Measurements from ENCODE around the gene MAP3K5.
"Not testable (repeated sequence)": the region's sequence is repeated elsewhere in the genome, so short reads cannot be mapped to it uniquely, and the experiment has no call there.

Gene MAP3K5

DNA sequence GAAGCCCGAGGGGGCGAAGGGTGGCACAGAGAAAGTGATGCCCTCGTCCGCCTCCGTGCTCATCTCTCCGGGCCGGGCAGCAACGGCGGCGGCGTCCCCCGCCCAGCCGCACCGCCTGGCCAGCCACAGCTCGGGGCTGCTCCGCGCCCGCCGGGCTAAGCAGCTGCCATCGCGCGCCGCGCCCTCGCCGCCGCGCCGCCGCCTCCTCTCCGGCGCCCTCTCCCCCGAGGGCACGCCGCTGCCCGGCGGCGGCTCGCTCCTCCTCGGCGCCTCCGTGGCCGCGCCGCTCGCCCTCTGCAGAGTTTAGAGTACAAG, 225 bp downstream of the MAP3K5 start:
- no peak for DNase-seq

DNA sequence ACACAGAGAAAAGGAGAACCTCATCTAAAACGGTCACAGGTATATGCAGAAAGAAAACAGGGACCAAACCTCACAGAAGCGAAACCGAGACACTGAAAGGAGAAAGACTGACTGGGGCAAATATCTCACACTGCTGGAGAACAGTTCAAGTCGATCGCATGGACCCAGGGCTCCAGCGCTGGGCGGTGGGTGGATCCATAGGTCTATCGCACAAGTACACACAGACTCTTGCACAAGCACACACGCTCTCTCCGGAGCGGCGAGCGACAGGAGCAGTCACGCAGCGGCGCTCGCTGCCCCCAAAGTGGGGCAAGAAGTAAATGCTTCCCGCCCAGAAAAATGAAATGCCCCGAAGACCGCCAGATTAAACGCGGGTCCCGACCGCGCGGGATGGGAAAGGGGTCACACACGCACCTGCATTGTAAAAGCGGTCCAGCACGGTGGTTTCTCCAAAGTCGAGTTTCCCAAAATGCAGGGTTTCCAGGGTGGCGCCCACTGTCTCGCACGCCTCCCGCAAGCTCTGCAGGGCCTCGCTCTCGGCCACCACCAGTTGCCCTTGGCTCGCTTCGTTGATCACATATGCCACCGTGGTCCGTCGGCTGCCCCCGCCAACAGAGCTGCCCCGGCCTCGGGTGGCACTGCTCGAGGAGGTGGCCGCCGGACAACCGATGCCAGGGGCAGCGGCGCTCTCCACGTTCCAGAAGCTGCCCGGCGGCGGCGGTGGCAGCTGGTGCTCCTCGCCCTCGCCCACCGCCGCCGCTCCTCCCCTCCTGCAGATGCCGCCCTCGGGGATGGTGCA, 782 bp downstream of the MAP3K5 start:
- DNase-seq = no peak

DNA sequence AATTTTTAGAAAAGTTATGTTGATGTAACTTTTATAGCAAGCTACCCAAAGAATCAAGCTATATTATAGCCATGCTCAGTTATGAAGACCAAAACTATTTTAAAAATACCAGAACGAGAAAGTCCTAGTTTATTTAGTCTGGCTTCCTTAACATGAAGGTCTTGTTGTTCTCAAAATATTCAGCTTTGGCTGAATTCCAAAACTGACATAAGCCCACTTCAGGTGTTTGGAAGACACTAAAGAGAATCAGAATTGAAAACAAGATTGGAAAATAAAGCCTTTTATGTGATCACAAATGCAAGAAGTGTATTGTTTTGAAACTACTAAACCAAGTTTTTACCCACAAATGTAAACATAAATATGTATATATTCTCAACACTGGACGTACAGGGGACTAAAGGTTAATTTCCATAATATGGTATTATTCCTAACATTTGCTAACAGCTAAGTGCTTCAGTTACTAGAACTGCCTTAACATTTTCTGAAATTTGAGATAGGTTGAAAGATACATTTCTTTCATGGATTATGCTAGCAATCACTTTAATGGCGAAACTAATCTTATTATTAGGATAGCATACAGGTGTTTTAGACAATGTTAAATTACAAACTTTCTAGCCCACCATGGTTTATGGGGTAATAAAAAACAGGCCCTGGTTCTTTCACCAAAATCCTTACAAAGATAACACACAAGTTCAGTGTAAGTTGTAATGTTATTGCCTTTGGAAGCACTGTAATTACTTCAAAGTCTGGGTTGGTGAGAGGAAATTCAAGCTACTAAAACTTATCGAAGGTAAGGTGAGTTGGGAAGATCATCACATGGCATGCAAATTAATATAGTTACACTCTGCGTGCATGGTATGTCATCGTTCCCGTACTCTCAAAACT, 1.6 kb downstream of the MAP3K5 start:
- DNase-seq = no peak

DNA sequence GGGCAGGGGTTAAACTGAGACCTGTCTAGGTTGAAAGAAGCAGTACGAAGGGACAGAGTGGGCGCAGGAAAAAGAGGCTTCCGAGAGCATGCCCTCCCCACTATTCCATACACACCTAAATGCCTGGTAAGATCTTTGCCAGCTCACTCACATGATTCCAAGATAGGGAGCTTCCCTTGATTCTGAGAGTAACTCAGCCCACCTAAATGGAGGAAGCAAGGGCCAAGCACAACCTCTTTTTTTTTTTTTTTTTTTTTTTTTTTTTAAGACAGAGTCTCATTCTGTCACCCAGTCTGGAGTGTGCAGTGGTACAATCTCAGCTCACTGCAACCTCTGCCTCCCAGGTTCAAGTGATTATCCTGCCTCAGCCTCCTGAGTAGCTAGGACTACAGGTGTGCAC, 2.8 kb downstream of the MAP3K5 start:
- DNase-seq = not testable (repeated sequence)

DNA sequence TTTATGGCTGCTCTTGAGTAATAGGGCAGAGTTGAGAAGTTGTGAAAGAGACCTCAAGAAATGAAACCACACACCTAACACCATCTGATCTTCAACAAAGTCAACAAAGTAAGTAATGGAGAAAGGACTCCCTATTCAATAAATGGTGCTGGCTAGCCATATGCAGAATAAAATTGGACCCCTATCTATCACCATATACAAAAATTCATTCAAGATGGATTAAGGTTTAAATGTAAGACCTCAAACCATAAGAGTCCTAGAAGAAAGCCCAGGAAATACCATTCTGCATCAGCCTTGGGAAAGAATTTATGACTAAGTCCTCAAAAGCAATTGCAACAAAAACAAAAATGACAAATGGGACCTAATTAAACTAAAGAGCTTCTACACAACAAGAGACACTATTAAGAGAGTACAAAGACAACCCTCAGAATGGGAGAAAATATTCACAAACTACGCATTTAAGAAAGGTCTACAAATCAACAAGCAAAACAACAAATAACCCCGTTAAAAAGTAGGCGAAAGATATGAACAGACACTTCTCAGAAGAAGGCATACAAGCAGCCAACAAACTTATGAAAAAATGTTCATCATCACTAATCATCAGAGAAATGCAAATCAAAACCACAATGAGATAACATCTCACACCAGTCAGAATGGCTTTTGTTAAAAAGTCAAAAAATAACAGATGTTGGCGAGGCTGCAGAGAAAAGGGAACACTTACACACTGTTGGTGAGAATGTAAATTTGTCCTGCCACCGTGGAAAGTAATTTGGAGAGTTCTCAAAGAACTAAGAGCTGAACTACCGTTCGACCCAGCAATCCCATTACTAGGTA, 4.0 kb downstream of the MAP3K5 start:
- DNase-seq = no peak

DNA sequence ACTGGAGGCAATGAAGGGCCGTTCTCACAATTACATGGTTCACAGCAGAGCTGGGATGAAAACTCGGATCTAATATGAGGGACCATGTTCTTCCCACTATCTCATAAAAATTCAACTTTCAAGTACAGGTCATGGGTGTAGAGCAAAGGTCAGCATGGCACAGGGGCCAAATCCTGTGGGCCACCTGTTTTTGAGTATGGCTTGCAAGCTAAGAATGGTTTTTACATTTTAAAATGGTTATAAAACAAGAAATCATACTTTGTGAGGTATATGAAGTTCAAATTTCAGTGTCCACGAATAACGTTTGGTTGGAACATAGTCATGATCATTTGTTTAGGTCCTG, 4.6 kb downstream of the MAP3K5 start:
- DNase-seq = no peak

DNA sequence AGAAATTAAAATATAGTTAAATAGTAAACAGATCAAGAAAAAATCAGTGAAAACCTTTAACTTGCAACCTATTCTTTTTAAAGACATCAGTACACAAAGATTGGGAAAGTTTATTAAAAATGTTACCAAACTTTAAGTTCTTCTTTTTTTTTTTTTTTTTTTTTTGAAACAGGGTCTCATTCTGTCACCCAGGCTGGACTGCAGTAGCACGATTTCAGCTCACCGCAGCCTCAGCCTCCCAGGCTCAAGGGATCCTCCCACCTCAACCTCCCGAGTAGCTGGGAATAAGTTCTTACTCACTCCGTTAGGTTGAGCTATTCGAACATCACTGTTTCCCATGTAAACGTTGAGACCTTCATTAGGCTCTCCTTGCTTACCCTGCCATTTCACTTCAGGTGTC, 5.6 kb downstream of the MAP3K5 start:
- DNase-seq = no peak

DNA sequence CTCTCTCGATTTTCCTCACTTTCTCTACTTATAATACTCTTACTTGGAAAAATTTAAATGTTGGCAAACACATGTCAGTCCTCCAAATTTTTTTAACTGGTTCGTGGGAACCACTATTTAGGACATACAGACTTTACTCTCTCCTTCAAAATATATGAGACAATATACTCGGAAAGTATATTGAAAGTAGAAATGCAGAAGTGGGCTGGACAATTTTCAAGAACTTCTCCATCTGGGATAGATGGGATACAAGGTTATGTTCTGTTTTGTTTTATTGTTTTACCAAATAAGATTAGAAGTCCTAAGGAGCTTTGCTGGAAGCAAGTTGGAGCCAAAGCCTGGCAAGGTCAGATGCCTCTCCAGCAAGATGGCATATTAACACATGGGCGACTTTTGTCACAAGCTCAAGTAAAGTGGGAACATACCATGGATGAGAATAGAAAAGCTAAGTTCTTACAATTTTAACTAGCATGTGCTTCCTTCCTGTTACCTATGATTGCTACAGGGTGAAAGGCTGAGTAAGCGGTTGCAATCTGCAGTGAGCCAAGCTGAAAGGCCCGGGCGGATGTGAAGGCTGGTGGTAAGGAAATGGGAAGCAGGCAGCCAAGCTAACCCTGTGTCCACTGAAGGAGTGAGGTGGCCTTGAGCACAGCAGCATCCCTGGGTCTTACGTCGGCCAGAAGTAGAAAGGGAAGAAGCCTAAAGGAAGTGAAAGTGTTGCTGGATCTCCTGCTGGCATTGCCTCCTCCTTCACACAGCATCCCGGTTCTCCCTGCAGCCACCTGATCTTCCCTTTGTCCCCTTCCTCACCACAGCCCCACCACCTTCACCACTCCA, 7.1 kb downstream of the MAP3K5 start:
- DNase-seq = no peak

DNA sequence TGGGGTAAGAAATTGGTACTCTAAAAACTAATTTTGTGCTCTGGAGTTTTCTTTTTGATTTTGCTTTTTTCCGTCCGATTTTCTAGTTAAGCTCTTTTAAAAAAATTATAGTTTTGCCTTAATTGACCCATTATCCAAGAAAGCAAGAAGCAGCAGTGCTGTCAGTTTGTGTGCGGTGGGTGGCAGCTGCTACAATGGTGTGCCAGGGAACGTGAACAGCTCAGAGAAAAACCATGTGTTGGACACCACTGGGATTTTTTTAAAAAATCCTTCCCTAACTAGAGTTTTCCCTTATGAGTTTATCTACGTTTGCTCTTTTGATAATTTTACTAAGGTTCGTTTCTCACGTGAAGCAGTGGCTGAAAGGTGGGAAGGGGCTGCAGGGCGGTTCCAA, 8.0 kb downstream of the MAP3K5 start:
- DNase-seq = no peak

DNA sequence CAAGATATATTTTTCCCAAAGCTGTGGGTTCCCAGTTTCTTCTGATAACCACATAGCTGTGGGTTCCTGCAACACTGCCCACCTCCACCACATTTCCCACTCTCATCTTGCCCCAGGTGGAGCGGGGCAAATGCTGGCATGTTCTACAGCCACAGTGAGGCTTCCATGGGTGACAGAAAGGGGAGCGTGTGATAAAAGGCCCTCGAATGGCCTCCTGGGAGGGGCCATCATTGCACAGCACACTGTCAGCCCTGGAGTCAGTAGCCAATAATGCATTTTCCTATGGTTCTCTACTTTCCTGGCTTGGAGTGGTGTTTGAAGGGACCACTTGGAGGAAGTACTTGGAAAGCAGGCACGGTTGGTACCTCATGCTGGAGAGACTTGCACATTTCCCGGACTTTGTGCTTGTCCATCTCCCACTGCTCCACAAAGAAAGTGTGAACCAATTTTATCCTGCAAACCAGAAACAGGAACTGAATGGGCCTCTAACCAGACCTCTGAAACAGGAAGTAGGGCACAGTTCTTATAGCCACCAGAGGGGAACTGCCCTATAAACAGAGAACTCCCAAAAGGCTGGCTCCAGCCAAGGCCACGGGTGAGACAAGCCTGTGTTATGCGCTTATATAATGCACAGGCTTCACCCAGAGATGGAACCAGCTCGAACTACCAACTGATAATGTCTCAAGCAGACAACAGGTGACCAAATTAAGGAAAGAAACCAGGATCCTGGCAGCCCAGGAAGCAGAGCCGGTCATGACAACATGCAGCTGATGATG, 8.6 kb downstream of the MAP3K5 start:
- no peak for DNase-seq

DNA sequence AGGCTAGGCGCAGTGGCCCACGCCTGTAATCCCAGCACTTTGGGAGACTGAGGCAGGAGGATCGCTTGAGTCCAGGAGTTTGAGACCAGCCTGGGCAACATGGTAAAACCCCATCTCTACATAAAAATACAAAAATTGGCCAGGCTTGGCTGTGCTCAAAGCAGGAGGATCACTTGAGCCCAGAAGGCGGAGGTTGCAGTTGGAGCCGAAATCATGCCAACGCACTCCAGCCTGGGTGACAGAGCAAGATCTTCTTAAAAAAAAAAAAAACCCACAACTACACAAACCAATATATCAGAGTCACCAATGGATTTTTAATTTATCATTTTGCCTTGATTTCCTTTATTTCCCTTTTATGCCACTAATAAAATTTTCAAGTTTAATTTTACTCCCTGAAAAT, 9.3 kb downstream of the MAP3K5 start:
- no peak for DNase-seq

DNA sequence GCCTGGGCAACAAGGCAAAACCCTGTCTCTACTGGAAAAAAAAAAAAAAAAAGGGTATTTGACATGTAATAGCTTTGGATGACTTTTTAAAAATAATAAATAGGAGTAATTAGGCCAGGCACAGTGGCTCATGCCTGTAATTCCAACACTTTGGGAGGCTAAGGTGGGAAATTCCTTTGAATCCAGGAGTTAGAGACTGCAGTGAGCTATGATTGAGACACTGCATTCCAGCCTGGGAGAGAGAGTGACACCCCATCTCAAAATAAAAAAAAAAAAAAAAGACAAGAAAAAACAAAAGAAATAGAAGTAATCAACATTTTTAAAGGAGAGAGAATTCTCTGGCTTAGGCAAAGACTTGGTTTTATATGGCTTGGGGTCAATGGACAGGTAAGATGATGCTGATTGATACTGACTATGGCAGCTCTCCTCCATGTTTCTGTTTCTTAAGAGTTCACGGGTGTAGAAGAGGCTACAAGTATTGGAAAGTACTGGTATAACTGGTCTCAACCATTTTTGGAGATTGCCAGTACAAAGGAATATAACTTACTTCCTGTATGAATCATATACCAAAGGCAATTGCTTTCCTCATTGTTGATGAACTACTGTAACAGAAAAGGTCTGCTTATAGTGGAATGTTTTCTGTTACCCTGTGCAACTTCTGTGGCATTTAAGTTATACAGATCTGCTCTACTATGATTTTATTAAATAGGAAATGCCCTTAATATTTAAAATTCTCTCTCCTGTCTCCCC, 10.1 kb downstream of the MAP3K5 start:
- no peak for DNase-seq

DNA sequence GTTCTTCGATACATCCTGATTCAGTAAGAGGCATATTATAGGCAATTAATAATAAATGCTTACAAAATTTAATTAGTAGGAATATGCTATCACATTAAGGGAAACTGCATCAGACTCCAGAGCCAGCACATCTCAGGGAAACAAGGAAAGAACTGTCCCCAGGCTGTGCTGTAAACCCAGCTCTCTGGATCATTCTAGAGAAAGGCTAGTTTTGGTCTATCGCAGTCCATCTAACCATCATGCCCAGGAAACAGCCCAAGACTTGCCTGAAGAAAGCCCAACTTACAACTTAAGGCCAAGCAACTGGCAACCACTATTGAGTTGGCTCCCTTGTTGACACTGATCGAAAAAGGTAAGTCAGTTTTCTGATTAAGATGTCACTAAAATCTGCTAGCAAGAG, 11.3 kb downstream of the MAP3K5 start:
- no peak for DNase-seq

DNA sequence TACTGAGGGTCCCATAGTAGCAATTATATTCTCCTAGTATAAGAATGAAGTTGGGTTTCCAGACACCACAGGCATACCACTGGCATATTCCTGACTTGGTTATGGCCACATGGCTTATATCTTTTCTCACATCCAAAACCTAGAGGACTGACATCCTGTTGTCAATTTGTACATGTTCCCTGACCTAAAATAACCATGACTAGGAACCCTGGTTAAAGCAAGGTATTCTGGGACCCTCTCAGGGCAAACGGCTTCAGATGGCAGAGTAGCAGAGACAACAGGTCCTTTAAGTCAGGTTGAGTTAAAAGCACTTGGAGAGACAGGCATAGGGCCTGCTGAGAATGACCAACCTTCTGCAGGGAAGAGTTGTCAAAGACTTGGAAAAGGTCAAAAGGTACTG, 12.6 kb downstream of the MAP3K5 start:
- no peak for DNase-seq

DNA sequence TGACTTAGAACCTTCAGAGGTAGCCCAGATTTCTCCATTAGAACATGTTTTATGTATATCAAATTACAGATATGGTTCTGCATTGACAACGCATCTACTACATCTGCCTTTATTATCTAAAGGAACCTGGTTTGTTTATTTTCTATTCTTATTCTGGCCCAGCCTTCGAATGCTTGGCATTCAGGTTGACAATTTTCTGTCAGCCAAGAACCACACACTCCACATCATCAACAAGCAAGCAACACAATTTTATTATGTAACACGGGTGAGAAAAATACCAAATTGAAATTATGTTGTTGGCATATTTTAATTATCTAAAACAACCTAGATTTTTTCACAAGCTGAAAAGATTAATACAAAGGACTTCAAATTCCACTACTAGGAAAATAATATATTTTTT, 14.6 kb downstream of the MAP3K5 start:
- no peak for DNase-seq

DNA sequence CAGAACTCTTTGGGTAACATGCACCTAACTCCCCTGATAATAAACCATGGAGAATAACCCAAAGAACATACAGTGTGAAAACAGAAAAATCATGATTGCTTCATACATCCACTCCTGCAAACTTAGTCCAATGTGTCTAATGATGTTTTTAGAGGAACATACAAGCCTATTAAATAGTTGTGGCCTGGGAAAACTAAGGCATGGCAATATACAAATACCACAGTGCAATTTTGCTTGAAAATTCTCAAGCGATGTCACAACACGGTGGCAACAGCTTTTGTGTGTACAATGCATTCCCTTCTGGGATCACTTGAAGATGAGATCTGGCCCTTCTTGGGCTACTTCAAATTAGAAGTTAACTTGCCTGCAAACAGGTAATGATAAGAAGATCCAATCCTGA, 16.7 kb downstream of the MAP3K5 start:
- DNase-seq = no peak

DNA sequence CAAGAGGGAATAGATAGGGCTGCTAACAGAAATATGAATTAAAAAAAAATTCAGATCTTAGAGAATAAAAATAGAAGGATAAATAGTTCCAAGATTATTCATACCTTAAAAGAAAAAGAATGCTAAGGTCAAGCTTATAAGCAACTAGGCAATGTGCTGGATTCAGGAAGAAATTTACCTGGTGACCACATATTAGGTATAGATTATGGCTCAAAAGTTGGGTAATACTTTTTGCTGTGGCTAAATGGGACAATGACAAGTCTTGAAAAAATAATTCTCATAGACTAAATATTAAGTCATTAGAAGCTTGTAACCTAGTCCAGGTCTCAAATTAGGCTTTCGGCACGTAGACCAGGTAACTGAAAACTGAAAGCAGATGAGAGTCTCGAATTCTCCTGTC, 17.2 kb downstream of the MAP3K5 start:
- DNase-seq = no peak

DNA sequence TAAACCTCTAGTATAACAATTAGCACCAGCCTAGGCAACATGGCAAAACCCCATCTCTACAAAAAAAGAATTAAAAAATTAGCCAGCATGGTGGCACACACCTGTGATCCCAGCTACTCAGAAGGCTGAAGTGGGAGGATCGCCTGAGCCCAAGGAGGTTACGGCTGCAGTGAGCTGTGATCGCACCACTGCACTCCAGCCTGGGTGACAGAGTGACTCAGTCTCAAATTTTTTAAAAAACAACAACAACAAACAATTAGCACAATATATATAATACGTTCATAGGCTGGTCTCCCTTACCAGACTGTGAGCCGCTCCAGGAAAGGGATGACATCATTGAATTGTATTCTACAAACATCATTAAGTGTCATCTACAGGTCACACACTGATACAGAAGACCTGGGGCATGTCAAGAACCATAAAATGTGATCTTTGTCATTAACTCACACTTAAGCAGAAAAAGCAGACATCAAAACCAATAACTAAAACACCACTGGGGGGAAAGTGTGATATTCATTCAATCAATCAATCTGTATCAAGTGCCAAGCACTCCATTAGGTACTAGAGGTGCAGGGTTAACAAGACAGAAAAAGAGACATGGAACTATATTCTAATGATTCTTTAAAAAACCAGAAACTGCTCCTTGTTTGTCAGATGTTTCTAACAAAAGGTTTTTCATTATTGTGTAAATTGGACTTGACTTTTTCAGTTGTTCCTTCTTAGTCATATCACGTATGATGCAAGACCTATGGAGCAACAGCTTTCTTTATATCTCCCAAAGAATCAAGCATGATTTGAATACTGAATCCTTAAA, 17.8 kb downstream of the MAP3K5 start:
- DNase-seq = no peak

DNA sequence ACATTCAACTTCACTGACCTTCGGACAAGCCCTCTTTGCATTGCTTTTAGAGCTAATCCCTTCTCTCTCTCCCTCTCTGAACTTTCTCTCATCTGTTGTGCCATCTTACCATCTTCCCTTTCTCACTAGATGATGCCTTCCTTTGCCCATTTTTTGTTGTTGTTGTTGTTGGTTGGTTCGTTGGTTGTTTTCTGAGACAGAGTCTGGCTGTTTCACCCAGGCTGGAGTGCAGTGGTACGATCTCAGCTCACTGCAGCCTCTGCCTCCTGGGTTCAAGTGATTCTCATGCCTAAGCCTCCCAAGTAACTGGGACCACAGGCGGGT, 18.8 kb downstream of the MAP3K5 start:
- no peak for DNase-seq

DNA sequence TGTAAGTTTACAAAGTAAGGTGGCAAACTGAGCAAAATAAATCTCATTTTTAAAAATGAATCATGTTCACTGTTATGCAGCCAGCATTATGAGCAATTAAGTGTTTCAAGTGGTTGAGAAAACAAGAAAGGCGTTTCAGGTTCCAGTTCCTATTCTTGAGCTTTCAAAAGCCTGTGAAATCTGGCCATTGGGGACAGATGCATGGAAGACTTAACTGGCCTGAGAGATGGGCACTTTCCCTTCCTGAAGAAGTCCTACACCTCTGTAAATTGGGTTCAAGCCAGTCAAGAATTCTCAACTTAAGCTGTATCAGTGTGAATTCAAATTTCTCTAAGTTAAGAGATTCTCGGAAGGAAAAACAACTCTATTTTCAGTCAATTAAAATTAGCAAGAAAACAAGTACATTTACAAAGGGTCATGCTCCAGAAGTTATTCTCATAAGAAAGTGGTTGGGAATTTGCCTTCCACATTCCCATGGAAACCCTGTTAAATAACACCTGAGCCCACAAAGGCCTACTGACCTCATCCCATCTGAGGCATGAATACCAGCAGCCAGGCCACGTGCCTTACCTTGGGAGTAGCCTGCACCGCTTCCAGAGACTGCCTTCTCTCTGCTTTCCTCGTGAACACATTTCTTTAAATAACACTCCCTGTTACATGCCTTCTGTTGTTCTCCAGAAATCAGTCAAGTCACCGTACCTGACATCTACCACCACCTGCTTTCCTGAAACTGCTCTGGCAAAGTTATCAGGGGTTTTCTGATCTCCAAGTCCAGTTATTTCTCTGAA, 19.4 kb downstream of the MAP3K5 start:
- no peak for DNase-seq
